GM23248 (cell line): ENCODE results near the gene ABLIM2. TPM values are rescaled to one million over a fixed set of nuclear protein-coding genes. Genes with fewer than 3 reads are reported as not detected.

Source experiments
- DNase-seq: peaks from one replicate; pipeline ENCODE4 v3.0.0-alpha.2; 2015
- H2AFZ ChIP-seq: fragments of 200-600 bp; sonication (generic); 2 replicates; pipeline ENCODE4 v1.6.1; 2016; ENCODE audit warnings: antibody characterized with exemption
- H3F3A ChIP-seq: fragments of 200-600 bp; sonication (generic); 2 replicates; pipeline ENCODE4 v1.6.1; 2016; ENCODE audit warnings: mild to moderate bottlenecking, antibody characterized with exemption, mixed run types; ENCODE audit not compliant: insufficient read depth
- H3K27ac ChIP-seq: fragments of 200-600 bp; sonication (generic); 2 replicates; pipeline ENCODE4 v1.5.1; 2016; ENCODE audit warnings: mild to moderate bottlenecking
- H3K27me3 ChIP-seq: fragments of 200-600 bp; sonication (generic); replicated peaks from 2 replicates; pipeline ENCODE4 v1.6.1; 2016; ENCODE audit warnings: mild to moderate bottlenecking; ENCODE audit not compliant: insufficient read depth
- H3K36me3 ChIP-seq: fragments of 200-600 bp; sonication (generic); 2 replicates; pipeline ENCODE4 v1.6.1; 2016; ENCODE audit warnings: low read depth, mild to moderate bottlenecking
- H3K4me1 ChIP-seq: fragments of 200-600 bp; sonication (generic); 2 replicates; pipeline ENCODE4 v1.6.1; 2016; ENCODE audit warnings: mild to moderate bottlenecking; ENCODE audit not compliant: insufficient read depth
- H3K4me2 ChIP-seq: fragments of 200-600 bp; sonication (generic); one replicate; pipeline ENCODE4 v1.6.1; 2016; ENCODE audit warnings: mild to moderate bottlenecking; ENCODE audit not compliant: unreplicated experiment
- H3K4me3 ChIP-seq: fragments of 200-600 bp; sonication (generic); 2 replicates; pipeline ENCODE4 v1.5.1; 2016; ENCODE audit warnings: mild to moderate bottlenecking
- H3K79me2 ChIP-seq: fragments of 200-600 bp; sonication (generic); 2 replicates; pipeline ENCODE4 v1.6.1; 2016; ENCODE audit warnings: mild to moderate bottlenecking; ENCODE audit not compliant: insufficient read depth
- H3K9ac ChIP-seq: fragments of 200-600 bp; sonication (generic); 2 replicates; pipeline ENCODE4 v1.6.1; 2016; ENCODE audit warnings: mild to moderate bottlenecking
- H3K9me2 ChIP-seq: fragments of 200-600 bp; sonication (generic); 2 replicates; pipeline ENCODE4 v1.6.1; 2016; ENCODE audit warnings: mixed run types, mild to moderate bottlenecking, moderate library complexity; ENCODE audit not compliant: insufficient read depth
- H3K9me3 ChIP-seq: fragments of 200-600 bp; sonication (generic); one replicate; pipeline ENCODE4 v1.6.1; 2017; ENCODE audit warnings: low read depth
- H4K20me1 ChIP-seq: fragments of 200-600 bp; sonication (generic); 2 replicates; pipeline ENCODE4 v1.6.0; 2016; ENCODE audit not compliant: insufficient read depth
- EZH2 ChIP-seq: fragments of 200-600 bp; sonication (generic); IDR thresholded peaks from 2 replicates; pipeline ENCODE4 v1.6.1; 2018; ENCODE audit warnings: antibody characterized with exemption, mild to moderate bottlenecking; ENCODE audit not compliant: insufficient read depth, poor library complexity, severe bottlenecking
- EZH2phosphoT487 ChIP-seq: fragments of 200-600 bp; sonication (generic); IDR thresholded peaks from 2 replicates; pipeline ENCODE4 v1.6.1; 2018; ENCODE audit warnings: antibody characterized with exemption, moderate library complexity, mild to moderate bottlenecking, low read depth; ENCODE audit not compliant: insufficient read depth
- WGBS, 2 experiments: methylation state at CpG; one replicate each; pipeline ENCODE4 v1.1.6; 2015 to 2017; ENCODE audit warnings: low lambda C conversion rate in 2 of 2, low coverage in 1 of 2; ENCODE audit errors: missing lambda C conversion rate in 2 of 2; 5-methylcytosine and 5-hydroxymethylcytosine counted together
- in situ Hi-C: fragments of 300-500 bp; cut with MboI; formaldehyde crosslinking; loops from 2 replicates; pipeline ENCODE4 v1.15.0; 2020
- polyA plus RNA-seq: library from polyadenylated mRNA; unstranded; fragments of >200 nt; fragmentation: Nextera tagmentation; extraction: Ambion mirVana; gene quantifications from 2 replicates; pipeline ENCODE4 v1.2.1, GENCODE V29; 2016
- total RNA-seq: library from RNA; depleted of rRNA; stranded (reverse); fragments of >200 nt; shearing (Covaris generic); gene quantifications from 2 replicates; pipeline ENCODE4 v1.2.3, GENCODE V29; 2014

The ABLIM2 gene
- total and polyA plus RNA-seq, 2 experiments from 2014 or later = not detected

GRCh38 chr4:8198206-8198905 lies 39.7 kb upstream of the ABLIM2 start:
- Histone ChIP-seq H3K4me1 (peaks cover 8% of the 10 kb centered on the region; the same call in 1 of the 2 replicates), H3K4me2 (no peak overlapping the region), H2AFZ (no peak overlapping the region)

GRCh38 chr4:8197521-8197920 lies 38.9 kb upstream of the ABLIM2 start:
- no peaks in the 10 kb centered on the region for H3K9me2 ChIP-seq
- no peak for DNase-seq
- no peak for TF ChIP-seq EZH2
- no peak for TF ChIP-seq EZH2phosphoT487
- in situ Hi-C loops = no loop called here
- 82 to 83% methylated on average over 12 to 13 of the region's 13 CpGs for WGBS, 2 experiments
- no peak overlapping the region for H3K9ac ChIP-seq
- H4K20me1 ChIP-seq = no peaks in the 10 kb centered on the region
- H3K4me2 ChIP-seq = no peak overlapping the region
- H3F3A ChIP-seq = no peaks in the 10 kb centered on the region
- no peaks in the 10 kb centered on the region for H3K79me2 ChIP-seq
- H3K4me1 ChIP-seq = peaks cover 8% of the 10 kb centered on the region; the same call in 1 of the 2 replicates
- no peaks in the 10 kb centered on the region for H3K36me3 ChIP-seq
- H3K27me3 ChIP-seq = peaks cover 12% of the 10 kb centered on the region; the same call in 1 of the 2 replicates
- H3K27ac ChIP-seq = no peak overlapping the region
- no peak overlapping the region for H3K4me3 ChIP-seq
- H2AFZ ChIP-seq = no peak overlapping the region
- H3K9me3 ChIP-seq = no peaks in the 10 kb centered on the region

More at GRCh38 chr4:8198206-8198905, 39.7 kb upstream of the ABLIM2 start:
- Histone ChIP-seq H3K79me2 (no peaks in the 10 kb centered on the region), H3K36me3 (no peaks in the 10 kb centered on the region), H3F3A (no peaks in the 10 kb centered on the region), H3K9me2 (no peaks in the 10 kb centered on the region), H3K27me3 (peaks cover 12% of the 10 kb centered on the region; the same call in 1 of the 2 replicates), H3K9ac (no peak overlapping the region), H3K9me3 (no peaks in the 10 kb centered on the region), H3K27ac (no peak overlapping the region), H3K4me3 (no peak overlapping the region), H4K20me1 (no peaks in the 10 kb centered on the region)
- in situ Hi-C loops = no loop called here
- no peak for TF ChIP-seq EZH2
- TF ChIP-seq EZH2phosphoT487 = no peak
- 92 to 94% methylated on average over 17 of the region's 17 CpGs for WGBS, 2 experiments
- DNase-seq = no peak

- no peak for DNase-seq
- Histone ChIP-seq H3K4me3 (no peak overlapping the region), H3K9me3 (no peaks in the 10 kb centered on the region), H4K20me1 (no peaks in the 10 kb centered on the region), H3K4me1 (peaks cover 8% of the 10 kb centered on the region; the same call in 1 of the 2 replicates), H3K9me2 (no peaks in the 10 kb centered on the region), H2AFZ (no peak overlapping the region), H3F3A (no peaks in the 10 kb centered on the region), H3K27ac (no peak overlapping the region), H3K36me3 (no peaks in the 10 kb centered on the region), H3K79me2 (no peaks in the 10 kb centered on the region), H3K9ac (no peak overlapping the region), H3K27me3 (peaks cover 12% of the 10 kb centered on the region; the same call in 1 of the 2 replicates), H3K4me2 (no peak overlapping the region)
- no peak for TF ChIP-seq EZH2phosphoT487
- no peak for TF ChIP-seq EZH2
- 76 to 84% methylated on average over 19 to 20 of the region's 20 CpGs for WGBS, 2 experiments
- in situ Hi-C loops = no loop called here
These were observed 37.3 kb upstream of the ABLIM2 start for GRCh38 chr4:8195841-8196458.

GRCh38 chr4:8195431-8195830 lies 36.8 kb upstream of the ABLIM2 start:
- no peak overlapping the region for H3K4me2 ChIP-seq
- no peaks in the 10 kb centered on the region for H3K36me3 ChIP-seq
- no peak overlapping the region for H3K27ac ChIP-seq
- peaks cover 8% of the 10 kb centered on the region; the same call in 1 of the 2 replicates for H3K4me1 ChIP-seq
- DNase-seq = no peak
- 81% methylated on average over 7 of the region's 7 CpGs for WGBS, 2 experiments
- no peak overlapping the region for H2AFZ ChIP-seq
- in situ Hi-C loops = no loop called here
- no peak overlapping the region for H3K9ac ChIP-seq
- no peaks in the 10 kb centered on the region for H3K9me2 ChIP-seq
- no peak overlapping the region for H3K4me3 ChIP-seq
- peaks cover 12% of the 10 kb centered on the region; the same call in 1 of the 2 replicates for H3K27me3 ChIP-seq
- H3F3A ChIP-seq = no peaks in the 10 kb centered on the region
- no peaks in the 10 kb centered on the region for H3K79me2 ChIP-seq
- TF ChIP-seq EZH2phosphoT487 (no peak), EZH2 (no peak)
- no peaks in the 10 kb centered on the region for H4K20me1 ChIP-seq
- H3K9me3 ChIP-seq = no peaks in the 10 kb centered on the region
